Erythroblast (primary cell): ENCODE data around the gene ZC4H2.

Experiments used
- GATA1 ChIP-seq: IDR thresholded peaks from 2 replicates; pipeline ENCODE4 v1.6.1; 2011; ENCODE audit warnings: low read depth, mild to moderate bottlenecking, control low read depth, low read length, moderate library complexity
- POLR2A ChIP-seq: IDR thresholded peaks from 2 replicates; pipeline ENCODE4 v1.6.1; 2011; ENCODE audit warnings: mild to moderate bottlenecking, low read length

DNA sequence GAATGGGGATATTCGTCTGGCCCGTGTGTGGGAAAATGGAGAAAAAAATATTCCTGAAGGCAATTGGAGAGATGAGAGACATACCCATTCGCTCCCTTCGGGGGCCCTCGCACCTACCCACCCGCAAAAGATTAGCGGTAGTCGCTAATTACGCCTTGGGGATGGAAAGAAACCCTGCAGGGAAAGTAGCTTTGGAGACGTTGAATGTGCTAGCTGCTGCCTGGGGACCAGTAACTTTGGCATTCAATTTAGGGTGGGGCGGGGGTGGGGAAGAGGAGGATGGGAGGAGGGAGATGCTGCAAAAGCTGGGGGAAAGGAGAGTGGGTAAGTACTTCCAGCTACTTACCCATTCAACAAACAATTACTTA lies 407 bp upstream of the ZC4H2 start:
- no peak for TF ChIP-seq POLR2A
- no peak for TF ChIP-seq GATA1
